GM12878 (cell line): Measurements from ENCODE around the gene METRN. TPM values are rescaled to one million over a fixed set of nuclear protein-coding genes. Genes with fewer than 3 reads are reported as not detected.

Experiments
- ATAC-seq: fragments of 200-7000 bp; cut with Tn5 transposase; 3 replicates; pipeline ENCODE4 v1.9.1; 2020; ENCODE audit warnings: mild to moderate bottlenecking, moderate library complexity
- BruUV-seq: library from RNA; stranded (reverse); fragments of 400-500 nt; replicated peaks from 2 replicates; lab custom pipeline; 2021; lab: Mats Ljungman, UMichigan
- CTCF ChIA-PET: fragments of 300-600 bp; sonication (Branson Sonifier 250); formaldehyde crosslinking; extraction: SDS; loops from one replicate; lab custom pipeline; 2021; ENCODE audit warnings: inconsistent platforms; lab: Yijun Ruan, JAX
- POLR2A ChIA-PET: fragments of 350-600 bp; formaldehyde crosslinking; extraction: SDS; loops from one replicate; lab custom pipeline; 2021; ENCODE audit warnings: inconsistent platforms; lab: Charles Lee
- RAD21 ChIA-PET: fragments of 300-600 bp; sonication (Branson Sonifier 250); formaldehyde crosslinking; loops from one replicate; lab custom pipeline; 2023; ENCODE audit warnings: antibody characterized with exemption; ENCODE audit not compliant: unreplicated experiment; lab: Charles Lee
- SMC1A ChIA-PET: fragments of 300-600 bp; sonication (Branson Sonifier 250); formaldehyde crosslinking; loops from one replicate; lab custom pipeline; 2023; ENCODE audit not compliant: unreplicated experiment, uncharacterized antibody; lab: Charles Lee
- DNase-seq: peaks from one replicate; pipeline ENCODE4 v3.0.0-alpha.2; 2011; ENCODE audit warnings: low read depth, low spot score
- FAIRE-seq: peaks from 3 replicates; lab custom pipeline; 2011; peaks lifted over from hg19 to GRCh38; lab: Jason Lieb, UNC
- H2AFZ ChIP-seq: 2 replicates; pipeline ENCODE4 v1.6.0; 2011; ENCODE audit warnings: low read depth, low read length, control low read depth; ENCODE audit not compliant: control insufficient read depth
- H3K27ac ChIP-seq: 2 replicates; pipeline ENCODE4 v1.5.1; 2011; ENCODE audit warnings: control low read depth; ENCODE audit not compliant: control insufficient read depth, insufficient read depth
- H3K27me3 ChIP-seq, 2 experiments: replicated peaks in 1 of 2; 2 replicates each; pipeline versions ENCODE4 v1.6.0 to v1.6.1; 2011; ENCODE audit warnings: low read length in 1 of 2; ENCODE audit not compliant: control insufficient read depth in 2 of 2, insufficient read depth in 2 of 2
- H3K36me3 ChIP-seq, 2 experiments: 2 replicates each; pipeline ENCODE4 v1.5.1; 2011; ENCODE audit warnings: low read length in 1 of 2; ENCODE audit not compliant: control insufficient read depth in 2 of 2, insufficient read depth in 2 of 2
- H3K4me1 ChIP-seq: 2 replicates; pipeline ENCODE4 v1.6.1; 2011; ENCODE audit warnings: mild to moderate bottlenecking, low read length, moderate library complexity, mixed read lengths; ENCODE audit not compliant: control insufficient read depth, insufficient read depth
- H3K4me2 ChIP-seq: 2 replicates; pipeline ENCODE4 v1.6.0; 2011; ENCODE audit warnings: control low read depth; ENCODE audit not compliant: control insufficient read depth, insufficient read depth
- H3K4me3 ChIP-seq: fragments of 200-600 bp; sonication (generic); 2 replicates; pipeline ENCODE4 v1.5.1; 2016
- H3K79me2 ChIP-seq: 2 replicates; pipeline ENCODE4 v1.6.0; 2011; ENCODE audit warnings: low read length; ENCODE audit not compliant: control insufficient read depth, insufficient read depth
- H3K9ac ChIP-seq: 2 replicates; pipeline ENCODE4 v1.8.0; 2011; ENCODE audit warnings: low read length, control low read depth, mixed read lengths; ENCODE audit not compliant: control insufficient read depth, insufficient read depth
- H3K9me3 ChIP-seq: replicated peaks from 3 replicates; pipeline ENCODE4 v1.5.1; 2011; ENCODE audit warnings: mild to moderate bottlenecking, low read length; ENCODE audit not compliant: control insufficient read depth, insufficient read depth
- H4K20me1 ChIP-seq: 2 replicates; pipeline ENCODE4 v1.6.0; 2011; ENCODE audit not compliant: control insufficient read depth, insufficient read depth
- ASH2L ChIP-seq: fragments of 300-600, 200-600 bp; sonication (generic); IDR thresholded peaks from 2 replicates; pipeline ENCODE4 v1.6.1; 2017; ENCODE audit warnings: low read depth, mild to moderate bottlenecking, borderline replicate concordance
- BCL11A ChIP-seq: IDR thresholded peaks from 2 replicates; pipeline ENCODE4 v1.6.1; 2011; ENCODE audit warnings: low read depth, low read length
- EZH2 ChIP-seq: IDR thresholded peaks from 2 replicates; pipeline ENCODE4 v1.6.1; 2012; ENCODE audit warnings: low read depth, mild to moderate bottlenecking, control low read depth, inconsistent platforms, low read length, borderline replicate concordance; ENCODE audit not compliant: control insufficient read depth
- GABPA ChIP-seq: IDR thresholded peaks from 2 replicates; pipeline ENCODE4 v1.6.1; 2014; ENCODE audit warnings: antibody characterized with exemption, low read depth, mild to moderate bottlenecking, inconsistent platforms
- KLF5 ChIP-seq: fragments of 450-650 bp; IDR thresholded peaks from 2 replicates; pipeline ENCODE4 v1.6.1; 2014; ENCODE audit warnings: mild to moderate bottlenecking; ENCODE audit not compliant: partially characterized antibody
- NR2C1 ChIP-seq: fragments of 450-650 bp; IDR thresholded peaks from 2 replicates; pipeline ENCODE4 v1.6.1; 2017; ENCODE audit warnings: antibody characterized with exemption, mild to moderate bottlenecking, moderate library complexity
- PML ChIP-seq: IDR thresholded peaks from 2 replicates; pipeline ENCODE4 v1.6.1; 2012; ENCODE audit warnings: low read length, inconsistent platforms
- POLR2A ChIP-seq: IDR thresholded peaks from 2 replicates; pipeline ENCODE4 v1.6.1; 2011; ENCODE audit warnings: low read depth, mild to moderate bottlenecking, low read length
- SIX5 ChIP-seq: IDR thresholded peaks from 2 replicates; pipeline ENCODE4 v1.6.1; 2011; ENCODE audit warnings: mild to moderate bottlenecking, low read depth, low read length, moderate library complexity; ENCODE audit not compliant: severe bottlenecking
- SMARCA5 ChIP-seq: fragments of 450-650 bp; IDR thresholded peaks from 2 replicates; pipeline ENCODE4 v1.6.1; 2017; ENCODE audit warnings: mild to moderate bottlenecking
- SREBF2 ChIP-seq: IDR thresholded peaks from 2 replicates; pipeline ENCODE4 v1.6.1; 2012; ENCODE audit warnings: mild to moderate bottlenecking, low read length
- WRNIP1 ChIP-seq: IDR thresholded peaks from 2 replicates; pipeline ENCODE4 v1.6.1; 2011; ENCODE audit warnings: low read depth, low read length, improper control_type of control experiment, borderline replicate concordance
- WGBS: methylation state at CpG from one replicate; pipeline ENCODE4 v1.1.6; 2016; ENCODE audit warnings: low lambda C conversion rate; ENCODE audit not compliant: insufficient replicate concordance, insufficient coverage; ENCODE audit errors: missing lambda C conversion rate; 5-methylcytosine and 5-hydroxymethylcytosine counted together
- in situ Hi-C: fragments of 300-500 bp; cut with MboI; formaldehyde crosslinking; loops from 9 replicates; pipeline ENCODE4 v1.14.3; 2018; ENCODE audit warnings: mixed read lengths
- intact Hi-C: fragments of 100-400 bp; cut with micrococcal nuclease; formaldehyde crosslinking; loops from one replicate; pipeline ENCODE4 v1.14.2; 2022; ENCODE audit not compliant: unreplicated experiment
- polyA plus RNA-seq, 11 experiments: library from polyadenylated mRNA; depleted of rRNA in 4 of 11; unstranded in 6 of 11; stranded (reverse) in 5 of 11; fragments of >200 nt; fragmentation: Nextera tagmentation in 4 of 11; fragmentation: Illumina TruSeq in 1 of 11; extraction: Ambion mirVana in 4 of 11; extraction: Trizol in 1 of 11; gene quantifications; 1 replicate in 1 of 11; 2 replicates in 10 of 11; pipeline versions ENCODE4 v1.2.1 to v1.2.3, GENCODE V29; 2011 to 2016; ENCODE audit warnings: inconsistent platforms in 2 of 11, missing spikeins in 2 of 11, low read depth in 1 of 11
- total RNA-seq, 4 experiments: library from RNA; depleted of rRNA in 3 of 4; stranded (reverse); fragments of >200 nt in 3 of 4; fragmentation: Illumina TruSeq in 1 of 4; extraction: Trizol in 1 of 4; gene quantifications; 2 replicates each; pipeline versions ENCODE4 v1.2.1 to v1.2.3, GENCODE V29; 2013 to 2021
- TF ChIP-seq, protein P1 (sequence below): fragments of 450-650 bp; IDR thresholded peaks from 2 replicates; pipeline ENCODE4 v1.6.1; 2017; ENCODE audit warnings: mild to moderate bottlenecking, moderate library complexity
- TF ChIP-seq, protein P2 (sequence below): fragments of 450-650 bp; conservative IDR thresholded peaks from 2 replicates; pipeline ENCODE4 v1.6.1; 2017; ENCODE audit warnings: mild to moderate bottlenecking, moderate library complexity
- TF ChIP-seq, protein P3 (sequence below): fragments of 450-650 bp; IDR thresholded peaks from 2 replicates; pipeline ENCODE4 v1.6.1; 2016; ENCODE audit warnings: mild to moderate bottlenecking
- TF ChIP-seq, protein P4 (sequence below), 3 experiments: IDR thresholded peaks in 2 of 3; conservative IDR thresholded peaks in 1 of 3; 2 replicates each; pipeline ENCODE4 v1.5.1; 2011; ENCODE audit warnings: low read depth in 3 of 3, low read length in 3 of 3, mild to moderate bottlenecking in 3 of 3, control low read depth in 2 of 3, moderate library complexity in 2 of 3, inconsistent platforms in 1 of 3, mixed read lengths in 1 of 3; ENCODE audit not compliant: control insufficient read depth in 2 of 3, insufficient read depth in 1 of 3; ENCODE audit errors: extremely low read depth in 1 of 3

METRN gene
- total and polyA plus RNA-seq, 10 of the 15 experiments (the other 5 are each of a cell fraction or from before 2014, with no cell fraction given): 0.11 to 12.8 (median 1.1) TPM; not detected in 1

DNA sequence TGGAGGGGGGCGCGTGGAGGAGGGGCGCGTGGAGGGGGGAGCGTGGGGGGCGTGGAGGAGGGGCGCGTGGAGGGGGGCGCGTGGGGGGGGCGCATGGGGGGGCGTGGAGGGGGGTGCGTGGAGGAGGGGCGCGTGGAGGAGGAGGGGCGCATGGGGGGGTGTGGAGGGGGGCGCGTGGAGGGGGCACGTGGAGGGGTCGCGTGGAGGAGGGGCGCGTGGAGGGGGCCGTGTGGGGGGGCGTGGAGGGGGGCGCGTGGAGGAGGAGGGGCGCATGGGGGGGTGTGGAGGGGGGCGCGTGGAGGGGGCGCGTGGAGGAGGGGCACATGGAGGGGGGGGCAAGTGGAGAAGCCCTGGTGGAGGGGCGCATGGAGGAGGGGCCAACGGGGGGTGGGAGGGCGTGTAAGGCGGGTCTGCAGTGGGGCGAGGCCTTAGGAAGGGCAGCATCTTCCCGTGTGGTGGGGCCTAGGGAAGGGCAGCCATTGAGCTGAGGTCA lies 52.9 kb downstream of the METRN start:
- CTCF ChIA-PET: no interaction called here
- H3K9ac ChIP-seq: no peak overlapping the region

More for the DNA sequence above, 52.9 kb downstream of the METRN start:
- no peak for ATAC-seq
- Histone ChIP-seq H3K36me3 (no peaks in the 10 kb centered on the region), H3K4me1 (no peaks in the 10 kb centered on the region), H3K79me2 (no peaks in the 10 kb centered on the region), H3K9me3 (no peaks in the 10 kb centered on the region), H2AFZ (no peak overlapping the region), H3K27ac (no peak overlapping the region), H3K4me2 (no peak overlapping the region), H4K20me1 (no peaks in the 10 kb centered on the region), H3K27me3 (no peaks in the 10 kb centered on the region), H3K4me3 (no peak overlapping the region)
- POLR2A ChIA-PET: no interaction called here
- no peak for DNase-seq
- WGBS: 29% methylated on average over 4 of the region's 38 CpGs
- FAIRE-seq: no peak
- RAD21 ChIA-PET: no interaction called here
- in situ Hi-C loops (no loop called here), intact Hi-C loops (no loop called here)
- TF ChIP-seq ASH2L (no peak), PML (no peak), POLR2A (no peak), EZH2 (no peak), SIX5 (no peak), SMARCA5 (no peak), NR2C1 (no peak), GABPA (no peak), SREBF2 (no peak), WRNIP1 (no peak), BCL11A (no peak), KLF5 (no peak)
- TF ChIP-seq, protein P1, sequence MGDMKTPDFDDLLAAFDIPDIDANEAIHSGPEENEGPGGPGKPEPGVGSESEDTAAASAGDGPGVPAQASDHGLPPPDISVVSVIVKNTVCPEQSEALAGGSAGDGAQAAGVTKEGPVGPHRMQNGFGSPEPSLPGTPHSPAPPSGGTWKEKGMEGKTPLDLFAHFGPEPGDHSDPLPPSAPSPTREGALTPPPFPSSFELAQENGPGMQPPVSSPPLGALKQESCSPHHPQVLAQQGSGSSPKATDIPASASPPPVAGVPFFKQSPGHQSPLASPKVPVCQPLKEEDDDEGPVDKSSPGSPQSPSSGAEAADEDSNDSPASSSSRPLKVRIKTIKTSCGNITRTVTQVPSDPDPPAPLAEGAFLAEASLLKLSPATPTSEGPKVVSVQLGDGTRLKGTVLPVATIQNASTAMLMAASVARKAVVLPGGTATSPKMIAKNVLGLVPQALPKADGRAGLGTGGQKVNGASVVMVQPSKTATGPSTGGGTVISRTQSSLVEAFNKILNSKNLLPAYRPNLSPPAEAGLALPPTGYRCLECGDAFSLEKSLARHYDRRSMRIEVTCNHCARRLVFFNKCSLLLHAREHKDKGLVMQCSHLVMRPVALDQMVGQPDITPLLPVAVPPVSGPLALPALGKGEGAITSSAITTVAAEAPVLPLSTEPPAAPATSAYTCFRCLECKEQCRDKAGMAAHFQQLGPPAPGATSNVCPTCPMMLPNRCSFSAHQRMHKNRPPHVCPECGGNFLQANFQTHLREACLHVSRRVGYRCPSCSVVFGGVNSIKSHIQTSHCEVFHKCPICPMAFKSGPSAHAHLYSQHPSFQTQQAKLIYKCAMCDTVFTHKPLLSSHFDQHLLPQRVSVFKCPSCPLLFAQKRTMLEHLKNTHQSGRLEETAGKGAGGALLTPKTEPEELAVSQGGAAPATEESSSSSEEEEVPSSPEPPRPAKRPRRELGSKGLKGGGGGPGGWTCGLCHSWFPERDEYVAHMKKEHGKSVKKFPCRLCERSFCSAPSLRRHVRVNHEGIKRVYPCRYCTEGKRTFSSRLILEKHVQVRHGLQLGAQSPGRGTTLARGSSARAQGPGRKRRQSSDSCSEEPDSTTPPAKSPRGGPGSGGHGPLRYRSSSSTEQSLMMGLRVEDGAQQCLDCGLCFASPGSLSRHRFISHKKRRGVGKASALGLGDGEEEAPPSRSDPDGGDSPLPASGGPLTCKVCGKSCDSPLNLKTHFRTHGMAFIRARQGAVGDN: no peak
- TF ChIP-seq, protein P2, sequence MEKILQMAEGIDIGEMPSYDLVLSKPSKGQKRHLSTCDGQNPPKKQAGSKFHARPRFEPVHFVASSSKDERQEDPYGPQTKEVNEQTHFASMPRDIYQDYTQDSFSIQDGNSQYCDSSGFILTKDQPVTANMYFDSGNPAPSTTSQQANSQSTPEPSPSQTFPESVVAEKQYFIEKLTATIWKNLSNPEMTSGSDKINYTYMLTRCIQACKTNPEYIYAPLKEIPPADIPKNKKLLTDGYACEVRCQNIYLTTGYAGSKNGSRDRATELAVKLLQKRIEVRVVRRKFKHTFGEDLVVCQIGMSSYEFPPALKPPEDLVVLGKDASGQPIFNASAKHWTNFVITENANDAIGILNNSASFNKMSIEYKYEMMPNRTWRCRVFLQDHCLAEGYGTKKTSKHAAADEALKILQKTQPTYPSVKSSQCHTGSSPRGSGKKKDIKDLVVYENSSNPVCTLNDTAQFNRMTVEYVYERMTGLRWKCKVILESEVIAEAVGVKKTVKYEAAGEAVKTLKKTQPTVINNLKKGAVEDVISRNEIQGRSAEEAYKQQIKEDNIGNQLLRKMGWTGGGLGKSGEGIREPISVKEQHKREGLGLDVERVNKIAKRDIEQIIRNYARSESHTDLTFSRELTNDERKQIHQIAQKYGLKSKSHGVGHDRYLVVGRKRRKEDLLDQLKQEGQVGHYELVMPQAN: no peak
- TF ChIP-seq, protein P3, sequence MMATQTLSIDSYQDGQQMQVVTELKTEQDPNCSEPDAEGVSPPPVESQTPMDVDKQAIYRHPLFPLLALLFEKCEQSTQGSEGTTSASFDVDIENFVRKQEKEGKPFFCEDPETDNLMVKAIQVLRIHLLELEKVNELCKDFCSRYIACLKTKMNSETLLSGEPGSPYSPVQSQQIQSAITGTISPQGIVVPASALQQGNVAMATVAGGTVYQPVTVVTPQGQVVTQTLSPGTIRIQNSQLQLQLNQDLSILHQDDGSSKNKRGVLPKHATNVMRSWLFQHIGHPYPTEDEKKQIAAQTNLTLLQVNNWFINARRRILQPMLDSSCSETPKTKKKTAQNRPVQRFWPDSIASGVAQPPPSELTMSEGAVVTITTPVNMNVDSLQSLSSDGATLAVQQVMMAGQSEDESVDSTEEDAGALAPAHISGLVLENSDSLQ: no peak
- TF ChIP-seq, protein P4, sequence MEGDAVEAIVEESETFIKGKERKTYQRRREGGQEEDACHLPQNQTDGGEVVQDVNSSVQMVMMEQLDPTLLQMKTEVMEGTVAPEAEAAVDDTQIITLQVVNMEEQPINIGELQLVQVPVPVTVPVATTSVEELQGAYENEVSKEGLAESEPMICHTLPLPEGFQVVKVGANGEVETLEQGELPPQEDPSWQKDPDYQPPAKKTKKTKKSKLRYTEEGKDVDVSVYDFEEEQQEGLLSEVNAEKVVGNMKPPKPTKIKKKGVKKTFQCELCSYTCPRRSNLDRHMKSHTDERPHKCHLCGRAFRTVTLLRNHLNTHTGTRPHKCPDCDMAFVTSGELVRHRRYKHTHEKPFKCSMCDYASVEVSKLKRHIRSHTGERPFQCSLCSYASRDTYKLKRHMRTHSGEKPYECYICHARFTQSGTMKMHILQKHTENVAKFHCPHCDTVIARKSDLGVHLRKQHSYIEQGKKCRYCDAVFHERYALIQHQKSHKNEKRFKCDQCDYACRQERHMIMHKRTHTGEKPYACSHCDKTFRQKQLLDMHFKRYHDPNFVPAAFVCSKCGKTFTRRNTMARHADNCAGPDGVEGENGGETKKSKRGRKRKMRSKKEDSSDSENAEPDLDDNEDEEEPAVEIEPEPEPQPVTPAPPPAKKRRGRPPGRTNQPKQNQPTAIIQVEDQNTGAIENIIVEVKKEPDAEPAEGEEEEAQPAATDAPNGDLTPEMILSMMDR (IDR thresholded peaks at IDR 0.05 in 2 of 3, conservative IDR thresholded peaks at IDR 0.05 in 1 of 3; ENCODE audit: control insufficient read depth in 2 of 3, extremely low read depth in 1 of 3, insufficient read depth in 1 of 3, low read depth in 3 of 3, low read length in 3 of 3): no peak
- SMC1A ChIA-PET: no interaction called here
- no TSS peak for BruUV-seq
